H1 (cell line): ENCODE measurements around the gene USHBP1. TPM values are rescaled to one million over a fixed set of nuclear protein-coding genes. Genes with fewer than 3 reads are reported as not detected.

Experiments used
- CTCF ChIA-PET: fragments of 300-600 bp; sonication (Branson Sonifier 250); formaldehyde crosslinking; loops from one replicate; lab custom pipeline; 2021; ENCODE audit not compliant: partially characterized antibody; lab: Charles Lee
- POLR2A ChIA-PET: fragments of 300-600 bp; sonication (Branson Sonifier 250); formaldehyde crosslinking; loops from one replicate; lab custom pipeline; 2021; ENCODE audit warnings: inconsistent platforms; ENCODE audit not compliant: partially characterized antibody; lab: Charles Lee
- DNase-seq, 2 experiments: peaks; one replicate each; pipeline versions ENCODE4 v3.0.0 to v3.0.0-alpha.2; 2010 to 2022; ENCODE audit warnings: low spot score in 2 of 2, low read depth in 1 of 2, mixed read lengths in 1 of 2
- FAIRE-seq: peaks from 2 replicates; lab custom pipeline; 2011; peaks lifted over from hg19 to GRCh38; lab: Jason Lieb, UNC
- H2AFZ ChIP-seq: 2 replicates; pipeline ENCODE4 v1.8.1; 2012; ENCODE audit warnings: low read length, inconsistent platforms
- H2AK5ac ChIP-seq: 2 replicates; pipeline ENCODE4 v1.6.1; 2013; ENCODE audit warnings: low read depth, low read length
- H2BK120ac ChIP-seq: replicated peaks from 2 replicates; pipeline ENCODE3; 2013; ENCODE audit warnings: low read depth, low read length, inconsistent platforms
- H2BK12ac ChIP-seq: 2 replicates; pipeline ENCODE4 v1.6.1; 2013; ENCODE audit warnings: low read depth, low read length
- H2BK15ac ChIP-seq: 2 replicates; pipeline ENCODE4 v1.6.1; 2013; ENCODE audit warnings: low read length
- H2BK20ac ChIP-seq: 2 replicates; pipeline ENCODE4 v1.6.1; 2013; ENCODE audit warnings: low read length
- H2BK5ac ChIP-seq: 2 replicates; pipeline ENCODE4 v1.6.1; 2013; ENCODE audit warnings: low read depth, low read length
- H3K14ac ChIP-seq: 2 replicates; pipeline ENCODE4 v1.6.1; 2013; ENCODE audit warnings: inconsistent platforms; ENCODE audit not compliant: insufficient read length
- H3K18ac ChIP-seq: 2 replicates; pipeline ENCODE4 v1.6.1; 2013; ENCODE audit warnings: low read length; ENCODE audit errors: extremely low read depth
- H3K23ac ChIP-seq: 2 replicates; pipeline ENCODE4 v1.6.1; 2013; ENCODE audit warnings: inconsistent platforms; ENCODE audit not compliant: insufficient read length
- H3K23me2 ChIP-seq: 2 replicates; pipeline ENCODE4 v1.6.1; 2013; ENCODE audit warnings: low read depth, low read length
- H3K27ac ChIP-seq: 2 replicates; pipeline ENCODE4 v1.6.1; 2011; ENCODE audit warnings: low read depth, low read length, inconsistent platforms
- H3K27me3 ChIP-seq, 4 experiments: replicated peaks in 1 of 4; 1 replicate in 1 of 4; 2 replicates in 3 of 4; pipeline versions ENCODE4 v1.6.1 to v1.8.1; 2011 to 2013; ENCODE audit warnings: low read length in 3 of 4, mild to moderate bottlenecking in 3 of 4, inconsistent platforms in 2 of 4, mixed read lengths in 2 of 4, moderate library complexity in 1 of 4; ENCODE audit not compliant: control insufficient read depth in 3 of 4, insufficient read depth in 3 of 4; ENCODE audit errors: extremely low read depth in 1 of 4
- H3K36me3 ChIP-seq, 4 experiments: 2 replicates each; pipeline versions ENCODE4 v1.6.1 to v1.8.1; 2011 to 2013; ENCODE audit warnings: mild to moderate bottlenecking in 4 of 4, low read length in 3 of 4, moderate library complexity in 2 of 4, control low read depth in 1 of 4, inconsistent platforms in 1 of 4; ENCODE audit not compliant: insufficient read depth in 4 of 4, control insufficient read depth in 2 of 4
- H3K4ac ChIP-seq: replicated peaks from 2 replicates; pipeline ENCODE3; 2013; ENCODE audit warnings: low read length, low read depth, mixed read lengths, inconsistent platforms; ENCODE audit not compliant: insufficient read length
- H3K4me1 ChIP-seq, 4 experiments: replicated peaks in 1 of 4; 1 replicate in 1 of 4; 2 replicates in 3 of 4; pipeline versions ENCODE4 v1.6.1 to v1.8.1; 2011 to 2013; ENCODE audit warnings: low read length in 3 of 4, inconsistent platforms in 2 of 4, mixed read lengths in 1 of 4; ENCODE audit not compliant: insufficient read depth in 4 of 4, control insufficient read depth in 3 of 4
- H3K4me2 ChIP-seq, 2 experiments: 2 replicates each; pipeline versions ENCODE4 v1.6.1 to v1.8.1; 2011 to 2013; ENCODE audit warnings: low read depth in 2 of 2, low read length in 2 of 2, control low read depth in 1 of 2, inconsistent platforms in 1 of 2, mild to moderate bottlenecking in 1 of 2; ENCODE audit not compliant: insufficient read depth in 1 of 2
- H3K4me3 ChIP-seq, 4 experiments: fragments of 200-600, 300-600 bp in 1 of 4; sonication (generic), shearing (Covaris generic), sonication (Bioruptor Twin) in 1 of 4; 2 replicates each; pipeline versions ENCODE4 v1.5.1 to v1.8.1; 2011 to 2016; ENCODE audit warnings: low read length in 4 of 4, low read depth in 3 of 4, control low read depth in 2 of 4, inconsistent platforms in 2 of 4, mild to moderate bottlenecking in 2 of 4, mixed read lengths in 1 of 4, moderate library complexity in 1 of 4; ENCODE audit not compliant: insufficient read depth in 2 of 4; ENCODE audit errors: extremely low read depth in 1 of 4
- H3K56ac ChIP-seq: replicated peaks from 2 replicates; pipeline ENCODE3; 2013; ENCODE audit warnings: low read depth, mild to moderate bottlenecking, mixed read lengths, low read length, inconsistent platforms; ENCODE audit not compliant: insufficient read length
- H3K79me1 ChIP-seq: 2 replicates; pipeline ENCODE4 v1.6.1; 2013; ENCODE audit warnings: low read depth, low read length, control low read depth
- H3K79me2 ChIP-seq, 2 experiments: 2 replicates each; pipeline versions ENCODE4 v1.6.1 to v1.8.1; 2012 to 2013; ENCODE audit warnings: low read length in 2 of 2, mild to moderate bottlenecking in 2 of 2, inconsistent platforms in 1 of 2; ENCODE audit not compliant: insufficient read depth in 2 of 2, control insufficient read depth in 1 of 2
- H3K9ac ChIP-seq, 4 experiments: replicated peaks in 1 of 4; 1 replicate in 1 of 4; 2 replicates in 3 of 4; pipeline versions ENCODE4 v1.6.1 to v1.8.1; 2011 to 2013; ENCODE audit warnings: low read depth in 3 of 4, low read length in 3 of 4, control low read depth in 2 of 4, mild to moderate bottlenecking in 2 of 4, moderate library complexity in 2 of 4, inconsistent platforms in 1 of 4; ENCODE audit errors: extremely low read depth in 1 of 4
- H3K9me3 ChIP-seq, 2 experiments: 2 replicates each; pipeline versions ENCODE4 v1.6.1 to v1.8.1; 2012 to 2013; ENCODE audit warnings: mild to moderate bottlenecking in 2 of 2, moderate library complexity in 2 of 2, control low read depth in 1 of 2, inconsistent platforms in 1 of 2, low read depth in 1 of 2, low read length in 1 of 2, mixed read lengths in 1 of 2; ENCODE audit not compliant: insufficient read depth in 2 of 2
- H4K20me1 ChIP-seq, 2 experiments: replicated peaks in 1 of 2; 2 replicates each; pipeline versions ENCODE3 to v1.8.1; 2011 to 2013; ENCODE audit warnings: inconsistent platforms in 2 of 2, low read length in 2 of 2, mild to moderate bottlenecking in 1 of 2; ENCODE audit not compliant: insufficient read depth in 2 of 2, control insufficient read depth in 1 of 2
- H4K5ac ChIP-seq: 2 replicates; pipeline ENCODE4 v1.6.1; 2013; ENCODE audit warnings: low read length, low read depth, mixed read lengths, inconsistent platforms; ENCODE audit not compliant: insufficient read length
- H4K8ac ChIP-seq: 2 replicates; pipeline ENCODE4 v1.8.0; 2013; ENCODE audit warnings: mild to moderate bottlenecking, moderate library complexity, low read length, inconsistent platforms; ENCODE audit not compliant: insufficient read depth; ENCODE audit errors: extremely low read depth
- H4K91ac ChIP-seq: replicated peaks from 2 replicates; pipeline ENCODE3; 2013; ENCODE audit warnings: low read length, mixed read lengths, inconsistent platforms; ENCODE audit not compliant: insufficient read length
- BRCA1 ChIP-seq: IDR thresholded peaks from 2 replicates; pipeline ENCODE4 v1.6.1; 2012; ENCODE audit warnings: low read depth, low read length, improper control_type of control experiment
- CTCF ChIP-seq, 3 experiments: IDR thresholded peaks; 1 replicate in 2 of 3; 2 replicates in 1 of 3; pipeline versions ENCODE4 v1.5.1 to v1.6.1; 2011; ENCODE audit warnings: low read length in 3 of 3, mild to moderate bottlenecking in 3 of 3, inconsistent platforms in 2 of 3, low read depth in 1 of 3, moderate library complexity in 1 of 3; ENCODE audit not compliant: insufficient read depth in 1 of 3; ENCODE audit errors: control extremely low read depth in 1 of 3
- NANOG ChIP-seq: IDR thresholded peaks from 2 replicates; pipeline ENCODE4 v1.6.1; 2011; ENCODE audit warnings: low read length, low read depth, mild to moderate bottlenecking, inconsistent platforms; ENCODE audit not compliant: insufficient read depth, poor library complexity, severe bottlenecking
- RAD21 ChIP-seq, 2 experiments: IDR thresholded peaks in 1 of 2; conservative IDR thresholded peaks in 1 of 2; 2 replicates each; pipeline ENCODE4 v1.6.1; 2011; ENCODE audit warnings: low read depth in 2 of 2, low read length in 2 of 2, improper control_type of control experiment in 1 of 2, inconsistent platforms in 1 of 2, mild to moderate bottlenecking in 1 of 2, moderate library complexity in 1 of 2
- SAP30 ChIP-seq: fragments of 300-600 bp; sonication (generic); IDR thresholded peaks from 2 replicates; pipeline ENCODE4 v1.7.1; 2012; ENCODE audit warnings: low read length, moderate library complexity, mild to moderate bottlenecking, inconsistent platforms; ENCODE audit not compliant: insufficient read depth, insufficient replicate concordance
- TAF1 ChIP-seq: IDR thresholded peaks from 2 replicates; pipeline ENCODE4 v1.6.1; 2011; ENCODE audit warnings: mild to moderate bottlenecking, low read depth, low read length
- TBP ChIP-seq: IDR thresholded peaks from 2 replicates; pipeline ENCODE4 v1.6.1; 2011; ENCODE audit warnings: low read depth, low read length, improper control_type of control experiment
- WGBS, 2 experiments: shearing (Covaris generic) in 1 of 2; methylation state at CpG; one replicate each; pipeline versions ENCODE4 v1.1.6 to v1.1.7; 2013 to 2015; ENCODE audit warnings: low lambda C conversion rate in 2 of 2, mixed read lengths in 2 of 2, inconsistent platforms in 1 of 2, low coverage in 1 of 2, missing lambda C conversion rate in 1 of 2; ENCODE audit not compliant: insufficient replicate concordance in 2 of 2, insufficient coverage in 1 of 2, insufficient read length in 1 of 2; ENCODE audit errors: extremely low coverage in 1 of 2, missing lambda C conversion rate in 1 of 2; 5-methylcytosine and 5-hydroxymethylcytosine counted together
- polyA plus RNA-seq, 7 experiments: library from polyadenylated mRNA; depleted of rRNA in 3 of 7; stranded (reverse) in 5 of 7; unstranded in 2 of 7; fragments of >200 nt in 5 of 7; fragments of 200-250 nt in 2 of 7; gene quantifications; 1 replicate in 5 of 7; 2 replicates in 1 of 7; 4 replicates in 1 of 7; pipeline versions ENCODE4 v1.2.1 to v1.2.3, GENCODE V29; 2011 to 2013; ENCODE audit warnings: missing spikeins in 2 of 7, mixed read lengths in 2 of 7
- total RNA-seq: library from RNA; stranded (reverse); fragmentation: NEBNext Ultra II Directional; extraction: Animal tissue kit (Norgen Biotek cat#: 25700); gene quantifications from 2 replicates; pipeline ENCODE4 v1.2.1, GENCODE V29; 2021
- TF ChIP-seq, protein P1 (sequence below): IDR thresholded peaks from 2 replicates; pipeline ENCODE4 v1.6.1; 2012; ENCODE audit warnings: low read length, inconsistent platforms

The USHBP1 gene
- total and polyA plus RNA-seq, 2 of the 8 experiments (the other 6 are each of a cell fraction or from before 2014, with no cell fraction given), result 5.0 to 7.5 TPM

DNA sequence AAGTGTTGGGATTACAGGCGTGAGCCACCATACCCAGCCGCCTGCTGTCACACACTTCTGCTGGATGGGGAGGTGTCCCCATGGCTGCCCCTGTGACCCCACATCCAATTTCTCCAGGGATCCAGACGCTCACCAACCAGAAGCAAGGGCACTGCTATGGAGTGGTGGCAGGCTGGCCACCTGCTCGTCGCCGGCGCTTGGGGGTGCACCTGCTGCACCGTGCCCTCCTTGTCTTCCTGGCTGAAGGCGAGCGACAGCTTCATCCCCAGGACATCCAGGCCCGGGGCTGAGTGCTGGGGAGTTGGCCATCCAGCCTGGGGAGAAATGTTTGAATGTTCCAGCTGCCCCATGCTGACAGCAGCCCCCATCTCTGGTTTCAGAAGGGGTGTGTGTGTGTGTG lies 21.7 kb upstream of the USHBP1 start:
- H3K4ac ChIP-seq, result no peak overlapping the region
- no peak overlapping the region for H3K23ac ChIP-seq
- POLR2A ChIA-PET, result interaction anchor here (0.7 to 1.4 kb wide), 3 partner anchors 19 to 52 kb away, joined by 3 to 4 read pairs (median 3); partner anchors contain the start of gene BABAM1
- H2BK5ac ChIP-seq, result no peak overlapping the region
- 92% methylated on average over 9 of the region's 11 CpGs; no CpG with 5 or more reads in 1 of the 2 experiments for WGBS, 2 experiments
- H2AFZ ChIP-seq, result no peak overlapping the region
- H3K18ac ChIP-seq, result no peak overlapping the region
- no peak overlapping the region for H3K56ac ChIP-seq
- H2BK20ac ChIP-seq, result no peak overlapping the region
- H3K9ac ChIP-seq, result no peak overlapping the region
- H2AK5ac ChIP-seq, result no peak overlapping the region
- H3K23me2 ChIP-seq, result no peaks in the 10 kb centered on the region; the same call in 1 of the 2 replicates
- H3K27ac ChIP-seq, result no peak overlapping the region
- H2BK120ac ChIP-seq, result no peak overlapping the region
- peaks cover 0 to 1% of the 10 kb centered on the region in 2 experiments for H4K20me1 ChIP-seq
- FAIRE-seq (no peak), DNase-seq (no peak)
- no peaks in the 10 kb centered on the region for H3K79me2 ChIP-seq
- H3K27me3 ChIP-seq, result peaks cover 0 to 3% (median 0%) of the 10 kb centered on the region in 4 experiments; a peak in 3 of 7 replicates
- H3K9me3 ChIP-seq, result peaks cover 0 to 6% of the 10 kb centered on the region in 2 experiments; a peak in 1 of 4 replicates
- no peak overlapping the region for H4K5ac ChIP-seq
- H2BK12ac ChIP-seq, result no peak overlapping the region
- no peak overlapping the region for H4K91ac ChIP-seq
- no peak overlapping the region for H3K14ac ChIP-seq
- no peak overlapping the region for H4K8ac ChIP-seq
- H3K36me3 ChIP-seq, result no peaks in the 10 kb centered on the region
- CTCF ChIA-PET, result interaction anchor here (0.6 to 2.3 kb wide), 4 partner anchors 26 to 180 kb away, joined by 3 to 13 read pairs (median 4); no protein-coding TSS in a partner anchor
- peaks cover 0 to 3% (median under 1%) of the 10 kb centered on the region in 4 experiments; a peak in 3 of 7 replicates for H3K4me1 ChIP-seq
- no peak overlapping the region for H3K4me2 ChIP-seq
- H2BK15ac ChIP-seq, result no peak overlapping the region
- H3K4me3 ChIP-seq, result no peak overlapping the region
- H3K79me1 ChIP-seq, result no peaks in the 10 kb centered on the region; the same call in 1 of the 2 replicates
- TF ChIP-seq BRCA1, result no peak
- TF ChIP-seq NANOG, result no peak
- no peak for TF ChIP-seq CTCF (IDR thresholded peaks at IDR 0.05; ENCODE audit: control extremely low read depth in 1 of 3, insufficient read depth in 1 of 3, low read depth in 1 of 3, low read length in 3 of 3)
- no peak for TF ChIP-seq TBP
- TF ChIP-seq TAF1, result no peak
- no peak for TF ChIP-seq SAP30
- TF ChIP-seq, protein P1, sequence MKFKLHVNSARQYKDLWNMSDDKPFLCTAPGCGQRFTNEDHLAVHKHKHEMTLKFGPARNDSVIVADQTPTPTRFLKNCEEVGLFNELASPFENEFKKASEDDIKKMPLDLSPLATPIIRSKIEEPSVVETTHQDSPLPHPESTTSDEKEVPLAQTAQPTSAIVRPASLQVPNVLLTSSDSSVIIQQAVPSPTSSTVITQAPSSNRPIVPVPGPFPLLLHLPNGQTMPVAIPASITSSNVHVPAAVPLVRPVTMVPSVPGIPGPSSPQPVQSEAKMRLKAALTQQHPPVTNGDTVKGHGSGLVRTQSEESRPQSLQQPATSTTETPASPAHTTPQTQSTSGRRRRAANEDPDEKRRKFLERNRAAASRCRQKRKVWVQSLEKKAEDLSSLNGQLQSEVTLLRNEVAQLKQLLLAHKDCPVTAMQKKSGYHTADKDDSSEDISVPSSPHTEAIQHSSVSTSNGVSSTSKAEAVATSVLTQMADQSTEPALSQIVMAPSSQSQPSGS, result no peak
- TF ChIP-seq RAD21 (IDR thresholded peaks at IDR 0.05 in 1 of 2, conservative IDR thresholded peaks at IDR 0.05 in 1 of 2; ENCODE audit: low read depth in 2 of 2, low read length in 2 of 2), result no peak
